Activated naive CD4-positive, alpha-beta T cell (primary cell): ENCODE measurements around the gene SUCLG2.
"Not testable (repeated sequence)": the region's sequence is repeated elsewhere in the genome, so short reads cannot be mapped to it uniquely, and the experiment has no call there.

Source experiments
- DNase-seq, 4 experiments: peaks; one replicate each; lab custom pipeline; 2025; lab: John Stamatoyannopoulos, UW

The SUCLG2 gene

DNA sequence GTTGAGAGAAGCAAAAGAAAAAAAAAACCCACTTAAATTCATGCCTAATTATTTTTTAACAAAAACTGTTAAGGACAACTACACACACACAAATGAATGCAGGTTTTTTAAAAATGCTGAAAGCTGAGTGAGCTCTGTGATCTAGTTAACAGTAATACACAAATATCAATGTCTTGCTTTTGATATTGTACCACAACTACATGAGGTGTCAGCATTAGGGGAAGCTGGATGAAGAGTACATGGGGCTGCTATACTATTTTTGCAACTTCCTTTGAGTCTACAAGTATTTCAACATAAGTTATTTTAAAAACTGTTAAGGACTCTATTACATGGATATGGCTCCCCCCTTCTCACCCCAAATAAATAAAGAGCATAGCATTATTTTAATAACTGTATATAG is 44.7 kb downstream of the SUCLG2 start:
- no peak for DNase-seq

DNA sequence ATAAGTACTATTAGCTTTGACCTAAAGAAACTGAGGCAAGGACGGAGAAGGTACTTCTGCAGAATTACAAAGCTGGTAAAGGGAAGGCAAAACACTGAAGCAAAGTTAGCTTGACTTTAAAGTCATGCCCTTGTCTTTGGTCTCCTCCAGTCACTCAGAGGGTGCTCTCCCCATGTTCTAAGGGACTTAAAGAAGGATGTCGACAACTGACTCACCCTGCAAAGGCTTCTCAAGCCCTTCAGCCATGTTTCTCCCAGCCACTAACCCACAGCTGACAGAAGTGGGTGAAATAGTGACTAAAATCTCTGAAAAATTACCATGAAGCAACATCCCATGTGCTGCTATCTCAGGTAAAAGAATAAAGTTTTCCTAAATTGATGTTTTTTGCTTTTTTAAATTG is 46.4 kb downstream of the SUCLG2 start:
- no peak for DNase-seq

DNA sequence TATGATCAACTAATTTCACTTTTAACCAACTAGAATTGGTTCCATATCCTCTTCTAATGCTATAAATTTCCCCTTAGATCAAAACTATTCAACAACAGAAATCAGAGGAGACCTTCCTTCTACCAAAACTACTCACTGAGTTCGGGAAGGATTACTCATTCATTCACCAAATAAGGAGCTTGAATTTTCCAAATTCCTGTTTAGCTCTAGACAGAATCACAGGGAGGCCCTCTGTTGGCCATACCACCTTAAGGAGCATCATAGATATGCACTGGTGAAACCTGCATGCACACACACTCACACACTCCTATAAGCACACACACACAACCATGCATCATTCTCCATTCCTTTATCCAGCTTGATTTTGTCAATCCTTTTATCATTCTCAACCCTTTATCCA is 49.0 kb downstream of the SUCLG2 start:
- DNase-seq: no peak

DNA sequence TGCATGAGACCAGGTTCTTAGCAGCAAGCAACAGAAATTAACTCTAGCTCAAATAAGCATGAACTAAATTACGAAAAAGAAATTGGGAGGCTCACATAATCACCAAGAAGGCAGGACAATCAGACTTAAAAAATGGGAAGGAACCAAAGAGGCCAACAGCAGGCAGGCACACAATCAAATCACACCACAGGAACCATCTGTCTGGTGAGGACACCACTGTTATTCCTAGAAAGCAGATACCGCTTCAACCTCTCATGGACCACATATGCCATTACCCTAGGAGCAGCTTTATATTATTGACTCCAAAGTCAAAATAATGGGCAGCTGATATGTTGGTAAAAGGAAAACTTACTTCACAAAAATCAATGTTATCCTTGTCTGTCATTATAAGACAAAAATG is 51.6 kb downstream of the SUCLG2 start:
- no peak for DNase-seq

DNA sequence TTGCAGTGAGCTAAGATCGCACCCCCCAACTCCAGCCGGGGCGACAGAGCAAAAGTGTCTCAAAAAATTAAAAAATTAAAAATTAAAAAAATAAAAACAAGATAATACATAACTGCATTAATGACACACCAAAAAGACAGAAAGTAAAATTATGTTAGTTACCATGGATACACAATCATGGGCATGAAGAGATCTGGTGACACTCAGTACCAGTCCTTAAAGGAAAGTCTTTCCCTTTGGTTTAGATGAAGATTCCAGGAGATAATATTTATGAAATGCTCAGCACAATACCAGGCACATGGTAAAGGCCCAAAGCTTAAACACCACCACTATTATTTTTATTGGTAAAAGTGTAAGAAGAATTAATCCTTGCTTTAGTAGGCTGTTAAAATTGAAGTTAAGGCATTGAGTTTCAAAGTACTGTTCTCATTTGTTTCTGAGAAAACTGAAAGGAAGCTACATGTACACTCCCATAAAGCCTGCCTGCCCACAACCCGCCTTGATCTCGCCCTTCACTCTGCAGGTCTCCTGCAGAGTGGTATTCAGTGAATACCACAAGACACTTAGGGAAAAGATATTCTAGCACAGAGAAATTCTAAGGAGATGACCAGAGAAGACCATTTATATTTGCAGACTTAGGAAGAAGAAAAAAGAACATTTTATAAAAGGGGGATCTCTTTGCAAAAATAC is 52.3 kb downstream of the SUCLG2 start:
- no peak for DNase-seq

DNA sequence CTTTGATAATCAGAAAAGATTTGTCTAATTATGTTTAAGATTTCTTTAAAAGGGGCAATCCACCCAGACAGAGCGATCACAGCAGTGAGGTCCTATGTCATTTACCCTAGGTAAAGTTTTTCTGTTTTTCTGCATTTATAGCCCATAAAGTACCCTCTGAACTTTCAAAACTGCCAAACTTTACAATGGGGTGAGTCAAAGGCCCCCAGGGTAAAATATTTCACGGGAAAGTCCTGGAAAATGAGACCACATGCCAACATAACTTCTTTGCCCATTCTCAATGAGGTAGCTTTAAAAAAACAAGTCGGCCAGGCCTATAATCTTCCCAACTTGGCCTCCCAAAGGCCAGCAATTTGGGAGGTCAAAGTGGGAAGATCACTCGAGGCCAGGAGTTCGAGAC is 53.0 kb downstream of the SUCLG2 start:
- DNase-seq: no peak

DNA sequence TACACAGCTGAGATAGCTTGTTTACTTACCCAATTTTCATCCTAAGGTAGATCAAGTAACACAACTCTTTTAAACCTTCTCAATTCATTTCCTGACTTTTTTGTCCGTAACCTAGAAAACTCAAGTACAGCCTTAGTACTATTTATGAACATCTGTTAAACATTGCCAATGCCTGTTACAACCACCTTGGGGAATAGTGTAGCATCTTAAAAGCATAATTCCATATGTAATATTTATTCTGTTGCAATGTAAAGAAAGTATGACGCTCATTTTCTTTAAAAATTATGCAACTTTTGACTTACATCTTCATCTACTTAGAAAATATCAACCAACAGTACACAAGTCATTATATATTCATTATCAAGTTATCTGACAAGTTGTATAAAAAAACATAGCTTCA is 54.6 kb downstream of the SUCLG2 start:
- no peak for DNase-seq

DNA sequence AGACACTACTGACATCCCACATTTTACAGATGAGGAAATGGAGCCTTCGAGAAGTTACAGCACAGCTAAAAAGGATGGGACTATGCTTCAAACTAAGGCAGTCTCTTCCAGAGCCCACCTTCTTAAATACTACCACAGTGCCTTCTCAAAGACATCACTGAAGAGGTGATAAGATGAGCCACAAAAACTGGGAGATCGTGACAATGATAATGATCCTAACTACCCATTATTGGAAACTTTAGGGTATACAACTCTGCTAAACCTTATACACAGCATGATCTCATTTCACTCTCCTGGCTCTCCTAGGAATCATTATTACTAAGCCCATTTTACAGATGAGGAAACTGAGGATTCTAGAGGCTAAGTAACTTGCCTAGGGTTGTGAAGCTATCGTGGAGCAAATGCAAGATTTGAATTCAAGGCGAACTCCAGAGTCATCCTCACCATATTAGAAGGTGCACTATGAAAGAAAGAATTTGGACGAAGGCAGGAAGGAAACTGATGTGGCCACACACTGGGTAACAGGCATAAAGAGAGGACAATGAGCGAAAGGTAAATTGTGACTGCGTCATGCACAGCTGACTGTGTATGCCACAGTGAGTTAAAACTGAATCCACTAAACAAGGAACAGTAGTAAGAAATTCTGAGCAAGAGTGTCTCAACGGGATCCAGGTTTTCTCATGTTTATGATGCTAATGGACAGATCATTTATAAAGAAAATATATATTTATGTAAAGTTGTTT is 55.4 kb downstream of the SUCLG2 start:
- no peak for DNase-seq

DNA sequence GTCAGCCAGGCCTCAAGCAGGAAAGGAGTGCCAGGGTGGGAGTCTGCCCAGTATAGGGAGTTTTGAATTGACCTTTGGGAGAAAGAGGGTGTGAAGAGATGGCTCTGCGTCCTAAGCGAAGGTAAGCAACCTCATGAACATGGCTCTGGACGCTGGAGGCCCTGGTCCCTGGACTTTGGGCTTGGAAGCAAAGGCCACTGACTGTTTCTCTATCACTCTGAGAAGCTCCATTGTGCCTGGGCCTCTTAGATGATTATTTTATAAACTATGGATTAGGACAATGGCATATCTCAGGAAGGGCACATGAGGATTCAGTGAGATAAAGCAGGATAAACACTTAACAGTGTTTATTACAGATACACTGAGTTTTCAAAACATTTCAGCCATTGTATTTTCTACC is 59.0 kb downstream of the SUCLG2 start:
- no peak for DNase-seq

DNA sequence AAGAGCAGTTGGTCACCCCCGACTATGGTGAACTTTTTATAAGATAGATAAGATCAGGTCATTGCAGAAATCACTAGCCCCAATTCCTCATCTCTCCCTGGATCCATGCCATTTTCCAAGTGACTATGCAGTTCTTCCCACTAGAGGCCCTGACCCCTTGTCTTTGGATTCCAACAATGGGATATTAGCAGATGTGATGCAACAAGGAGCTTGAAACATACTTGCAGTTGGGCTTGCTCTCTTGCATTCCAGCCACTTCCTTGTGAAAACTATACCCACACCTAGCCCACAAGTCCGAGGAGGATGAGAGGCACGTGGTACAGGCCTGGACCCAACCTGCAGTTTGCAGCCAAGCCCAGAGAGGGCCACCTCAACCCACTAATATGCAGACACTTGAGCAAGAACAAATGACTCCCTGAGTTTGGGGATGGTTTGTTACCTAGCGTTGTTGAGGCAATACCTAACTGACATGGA is 60.6 kb downstream of the SUCLG2 start:
- no peak for DNase-seq

DNA sequence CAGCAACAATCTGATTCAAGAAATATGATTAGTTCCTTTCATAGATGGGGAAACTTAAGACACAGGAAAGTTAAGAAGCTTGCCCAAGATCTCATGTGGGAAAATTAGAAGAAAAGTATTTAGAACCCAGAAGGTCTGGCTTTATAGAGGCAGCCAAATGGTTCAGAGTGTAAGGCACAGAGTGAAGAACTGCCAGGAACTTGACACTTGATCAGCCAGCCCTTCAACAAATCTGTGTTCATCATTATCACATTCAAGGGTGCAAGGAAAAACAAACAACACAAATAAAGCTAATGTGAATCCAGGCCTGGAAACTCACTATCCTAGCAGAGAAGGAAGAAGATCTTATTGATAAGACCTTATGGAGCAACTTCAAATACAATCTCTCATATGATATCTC is 62.4 kb downstream of the SUCLG2 start:
- DNase-seq: no peak

DNA sequence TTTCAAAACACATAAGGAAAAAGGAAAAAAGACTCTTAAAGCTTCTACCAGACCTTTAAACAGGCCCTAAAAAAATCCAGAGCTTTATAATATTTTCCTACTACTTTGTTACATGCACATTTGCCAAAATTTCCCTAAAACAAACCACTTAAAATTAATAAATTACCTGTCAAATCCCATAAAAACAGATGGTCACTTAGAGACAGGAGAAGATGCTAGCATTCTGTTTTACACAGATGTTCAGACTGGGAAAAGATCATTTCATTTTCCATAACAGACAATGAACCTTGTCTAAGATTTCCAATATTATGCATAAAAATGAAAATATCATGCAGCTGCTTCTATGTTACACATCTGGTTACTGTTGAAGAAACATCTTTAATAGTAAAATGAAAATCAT is 66.6 kb downstream of the SUCLG2 start:
- DNase-seq: no peak

DNA sequence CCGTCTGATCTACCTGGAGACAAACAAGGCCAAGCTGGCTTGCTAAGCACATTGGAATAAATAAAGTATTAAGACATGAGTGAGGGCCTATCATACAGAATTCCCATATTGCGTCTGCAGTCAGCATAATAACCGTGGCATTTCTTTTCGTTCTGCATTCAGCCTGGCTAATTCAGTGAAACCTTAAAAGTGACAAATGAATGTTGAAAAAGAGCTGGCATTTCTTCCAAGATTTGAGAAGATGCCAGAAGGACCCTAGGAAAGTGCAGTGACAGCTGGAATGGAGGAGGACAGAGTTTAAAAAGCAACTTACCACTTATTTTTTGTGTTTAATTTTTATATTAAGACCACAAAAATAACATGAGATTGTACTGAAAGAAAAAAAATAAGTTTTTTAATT is 67.1 kb downstream of the SUCLG2 start:
- no peak for DNase-seq

DNA sequence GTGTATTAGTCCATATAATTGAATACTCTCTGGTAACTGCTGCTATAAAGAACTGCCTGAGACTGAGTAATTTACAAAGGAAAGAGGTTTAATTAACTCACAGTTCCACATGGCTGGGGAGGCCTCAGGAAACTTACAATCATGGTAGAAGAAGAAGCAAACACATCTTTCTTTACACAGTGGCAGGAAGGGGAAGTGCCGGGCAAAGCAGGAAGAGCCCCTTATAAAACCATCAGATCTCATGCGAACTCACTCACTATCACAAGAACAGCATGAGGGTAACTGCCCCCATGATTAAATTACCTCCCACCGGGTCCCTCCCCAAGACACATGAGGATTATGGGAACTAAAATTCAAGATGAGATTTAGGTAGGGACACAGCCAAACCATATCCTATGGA is 69.8 kb downstream of the SUCLG2 start:
- not testable (repeated sequence) for DNase-seq

DNA sequence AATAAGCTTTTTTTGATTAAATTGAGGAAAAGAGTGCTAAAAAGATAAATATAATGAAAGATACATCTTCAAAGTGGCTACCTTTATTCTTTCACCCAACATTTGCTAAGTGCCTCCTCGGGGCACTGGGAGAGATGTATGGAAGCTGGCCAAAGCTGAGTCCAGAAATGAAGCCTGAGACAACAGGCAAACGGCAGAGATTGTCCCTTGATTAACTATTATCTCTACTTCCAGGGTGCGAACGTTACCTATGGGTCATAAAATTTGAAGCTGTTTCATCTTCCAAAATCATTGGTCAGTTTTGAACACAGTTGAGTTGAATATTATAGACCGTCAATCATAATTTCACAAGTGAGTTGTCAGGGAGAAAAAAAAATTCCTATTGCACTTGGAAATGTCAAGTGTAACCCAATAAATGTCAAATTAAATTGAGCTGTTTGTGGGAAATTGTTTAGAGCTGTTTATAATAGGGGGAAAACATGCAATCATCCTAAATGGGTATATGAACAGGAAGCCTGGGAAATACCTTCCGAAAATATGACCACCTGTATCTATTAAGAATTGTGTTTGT is 73.9 kb downstream of the SUCLG2 start:
- no peak for DNase-seq

DNA sequence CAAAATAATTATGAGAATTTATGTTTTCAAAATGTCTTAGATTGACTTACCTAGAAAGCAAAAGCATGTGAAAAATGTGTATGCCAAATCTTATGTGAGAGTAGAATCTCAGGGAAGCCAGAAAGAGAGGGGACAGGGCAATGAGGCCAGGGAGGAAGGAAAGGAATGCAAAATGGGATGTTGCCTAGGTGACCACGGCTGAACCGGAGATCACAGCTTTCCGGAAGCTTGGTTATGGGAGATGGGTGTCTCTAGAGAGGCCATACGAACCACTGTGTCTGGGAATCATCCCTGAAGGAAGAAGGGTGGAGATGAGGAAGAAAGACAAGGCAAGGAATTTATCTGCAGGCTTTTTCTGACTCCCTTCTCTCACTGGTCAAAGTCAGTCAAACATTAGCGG is 76.0 kb downstream of the SUCLG2 start:
- no peak for DNase-seq

DNA sequence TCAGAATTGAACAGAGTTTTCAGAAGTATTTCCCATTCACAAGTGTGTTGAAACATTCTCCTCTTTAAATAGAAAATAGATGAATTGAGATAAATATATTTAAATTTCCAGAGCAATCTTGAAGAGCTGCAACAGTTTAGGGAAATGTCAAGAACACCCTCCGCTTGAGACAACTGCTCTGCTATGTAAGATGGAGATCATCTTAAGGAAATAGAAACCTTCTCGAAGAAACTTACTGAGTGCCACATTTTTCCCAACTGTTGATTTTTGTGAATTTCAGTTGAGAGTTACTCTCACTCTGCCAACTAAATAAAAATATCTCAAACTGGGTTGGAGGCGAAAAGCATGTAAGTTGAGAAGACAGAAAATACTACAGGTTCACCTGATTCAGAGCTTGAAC is 78.0 kb downstream of the SUCLG2 start:
- no peak for DNase-seq

DNA sequence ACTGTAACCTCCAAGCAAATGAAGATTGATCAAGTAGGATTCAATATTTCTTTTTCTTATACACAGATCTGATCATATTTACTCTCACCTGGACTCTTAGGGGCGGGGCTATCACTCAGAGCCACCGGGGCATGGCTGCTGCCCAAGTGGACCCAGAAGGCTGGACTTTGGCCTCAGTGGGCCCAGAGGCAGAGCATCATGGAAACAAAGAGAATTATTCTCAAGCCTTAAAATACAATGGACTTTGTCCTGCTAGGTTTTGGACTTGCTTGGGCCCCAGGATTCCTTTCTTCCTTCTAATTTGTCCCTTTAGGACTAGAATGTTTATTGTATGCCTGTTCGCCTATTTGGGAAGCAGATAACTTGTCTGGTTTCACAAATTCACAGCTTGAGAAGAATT is 85.1 kb downstream of the SUCLG2 start:
- no peak for DNase-seq

DNA sequence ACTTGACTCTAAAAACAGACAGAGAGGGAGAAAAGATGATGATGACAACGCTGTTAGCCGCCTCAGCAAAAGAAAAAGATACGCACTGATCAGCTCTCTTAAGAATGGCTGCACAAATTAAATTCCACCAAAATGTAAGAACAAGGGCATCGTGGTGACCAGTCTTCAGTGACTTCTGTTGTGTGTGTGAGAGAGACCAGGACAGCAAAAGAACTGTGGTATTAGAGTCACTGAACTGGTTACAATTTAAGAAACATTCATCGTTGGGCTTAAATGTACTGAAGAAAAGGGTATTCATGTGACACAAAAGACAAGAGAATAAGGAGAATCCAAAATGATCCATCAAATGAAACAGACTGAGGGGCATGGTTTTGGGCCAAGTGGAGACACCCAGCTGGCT is 86.5 kb downstream of the SUCLG2 start:
- DNase-seq: no peak

DNA sequence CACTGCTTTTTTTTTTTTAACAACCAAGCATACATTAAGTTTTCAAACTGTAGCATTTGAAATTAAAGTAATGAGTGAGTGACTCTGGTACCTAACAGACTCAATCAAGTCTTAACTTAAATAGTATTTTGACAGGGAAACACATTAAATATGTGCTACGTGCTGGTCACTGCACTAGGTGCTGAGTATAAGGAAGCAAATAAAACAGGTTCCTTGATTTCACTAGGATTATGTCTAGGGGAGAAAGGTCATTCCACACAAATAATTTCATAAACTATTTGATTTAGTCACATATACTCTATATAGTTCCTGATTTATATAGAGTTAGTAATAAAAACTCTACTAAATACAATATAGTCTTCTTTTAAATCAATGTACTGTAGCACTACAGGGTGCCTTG is 89.4 kb downstream of the SUCLG2 start:
- DNase-seq: no peak

DNA sequence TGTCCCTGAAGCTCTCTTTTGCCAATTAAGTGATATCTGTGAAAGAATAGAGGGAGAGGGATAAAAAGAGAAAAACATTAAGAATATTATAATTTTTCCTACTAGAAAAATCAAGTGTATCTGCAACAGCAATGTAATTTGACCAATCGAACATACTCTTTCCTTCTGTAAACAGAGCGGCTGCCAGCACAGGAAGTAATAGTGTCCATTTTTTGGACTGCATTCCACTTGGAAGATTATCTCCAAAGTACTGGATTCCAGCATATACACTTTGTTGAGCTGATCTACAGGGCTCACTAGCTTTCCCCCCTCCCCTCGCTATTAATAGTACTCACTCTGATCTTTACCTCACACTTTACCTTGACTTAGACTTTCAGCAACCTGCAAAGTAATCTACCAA is 90.4 kb downstream of the SUCLG2 start:
- DNase-seq: no peak

DNA sequence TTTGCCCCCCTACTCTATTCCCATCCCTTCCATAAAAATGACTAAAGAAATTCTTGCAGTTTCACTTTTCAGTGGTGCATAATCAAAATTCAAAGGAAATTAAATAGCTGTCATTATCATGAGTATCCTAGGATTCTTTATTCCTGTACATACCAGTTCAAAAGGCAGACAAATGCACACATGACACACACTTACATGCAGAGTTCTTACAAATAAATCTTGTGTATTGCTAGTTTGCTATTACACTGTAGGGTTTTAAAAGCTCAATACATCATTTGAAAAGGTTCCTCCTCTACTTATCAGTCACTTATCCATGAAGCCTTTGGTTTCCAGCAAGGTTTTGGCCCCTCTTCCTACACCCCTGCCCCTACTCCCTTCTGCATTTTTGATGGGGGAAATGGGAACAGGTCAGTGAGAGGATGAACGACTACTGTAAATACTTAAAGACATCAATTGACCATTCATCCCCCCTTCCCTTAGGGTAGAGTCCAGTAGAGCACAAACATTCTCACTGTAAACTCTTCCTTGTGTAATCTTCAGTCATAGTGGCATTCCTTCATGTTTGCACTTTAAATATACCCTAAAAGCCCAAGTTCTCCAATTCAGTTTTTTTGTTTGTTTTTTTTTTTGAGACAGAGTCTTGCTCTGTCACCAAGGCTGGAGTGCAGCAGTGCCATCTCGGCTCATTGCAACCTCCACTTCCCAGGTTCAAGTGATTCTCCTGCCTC is 92.6 kb downstream of the SUCLG2 start:
- DNase-seq: no peak

DNA sequence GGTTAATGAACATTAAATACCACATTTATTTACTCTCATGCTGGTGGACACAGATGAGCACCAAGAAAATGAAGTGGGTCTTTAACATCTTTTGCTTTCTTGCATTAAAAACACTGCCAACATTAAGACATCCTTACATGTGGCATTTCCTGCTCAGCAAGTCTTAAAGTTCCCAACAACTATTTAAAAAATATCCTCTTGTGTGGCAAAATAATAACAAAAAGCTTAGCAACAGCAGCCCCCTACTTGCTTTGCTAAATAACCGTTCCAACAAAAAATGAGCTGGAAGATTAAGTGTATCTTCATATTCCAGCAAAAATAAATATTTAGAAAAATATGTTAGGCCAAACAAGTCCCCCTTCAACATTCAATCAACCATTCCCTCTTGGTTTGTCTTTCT is 93.1 kb downstream of the SUCLG2 start:
- no peak for DNase-seq
